ENCODE data around the gene DLG2.

DLG2 gene

DNA sequence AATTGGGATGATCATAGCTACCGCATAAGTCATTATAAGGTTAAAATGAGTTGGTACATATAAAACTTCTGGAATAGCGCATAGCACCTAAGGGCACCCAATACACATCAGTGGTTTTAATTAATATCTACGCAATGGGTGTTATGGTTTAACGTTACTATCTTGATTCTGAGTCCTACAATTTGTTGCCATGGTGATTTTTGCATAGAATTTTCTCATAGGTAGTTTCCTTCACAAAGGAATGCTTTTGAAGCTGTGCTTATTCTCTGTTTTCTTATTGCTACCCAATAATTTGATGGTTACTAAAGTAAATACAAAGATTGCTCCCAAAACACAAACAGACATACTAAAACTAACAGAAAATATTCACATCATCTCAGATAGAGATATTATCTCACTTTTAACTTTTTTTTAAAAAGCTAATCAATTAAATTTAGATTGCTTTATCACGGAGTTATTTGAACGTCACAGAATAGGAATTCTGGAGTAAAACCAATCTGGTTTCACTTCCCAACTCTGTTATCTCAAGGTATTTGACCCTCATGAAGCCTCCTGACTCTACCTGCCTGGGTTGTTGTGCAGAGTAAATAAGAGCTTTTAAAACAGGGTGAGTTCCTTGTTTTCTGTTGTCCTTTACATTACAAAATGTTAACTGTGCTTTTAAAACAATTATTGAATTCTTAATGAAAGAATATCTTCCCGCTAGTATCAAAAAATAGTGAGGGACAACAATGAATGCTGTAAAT, 1705.5 kb downstream of the DLG2 start:
- DNase-seq (ENCODE audit: low read depth), result no peak

DNA sequence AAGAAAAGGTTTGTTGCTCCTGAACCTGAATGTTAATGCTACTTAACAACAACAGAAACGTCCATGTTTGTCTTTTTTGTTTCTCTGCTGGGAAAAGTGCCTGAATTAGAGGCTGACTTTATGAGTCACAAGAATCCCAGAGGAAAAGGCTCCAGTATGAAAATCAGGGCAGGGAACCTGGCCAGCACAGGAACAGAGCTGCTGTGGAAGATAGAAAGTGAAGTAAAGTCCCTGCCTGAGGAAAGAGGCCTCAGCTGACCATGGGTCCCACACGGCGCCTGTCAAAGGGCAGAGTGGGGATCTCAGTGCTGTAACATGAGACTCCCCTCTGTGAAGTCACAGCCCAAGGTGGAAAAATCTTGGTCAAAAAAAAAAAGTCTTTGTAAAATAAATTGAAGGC, 1708.7 kb downstream of the DLG2 start:
- DNase-seq (ENCODE audit: low read depth), result no peak

DNA sequence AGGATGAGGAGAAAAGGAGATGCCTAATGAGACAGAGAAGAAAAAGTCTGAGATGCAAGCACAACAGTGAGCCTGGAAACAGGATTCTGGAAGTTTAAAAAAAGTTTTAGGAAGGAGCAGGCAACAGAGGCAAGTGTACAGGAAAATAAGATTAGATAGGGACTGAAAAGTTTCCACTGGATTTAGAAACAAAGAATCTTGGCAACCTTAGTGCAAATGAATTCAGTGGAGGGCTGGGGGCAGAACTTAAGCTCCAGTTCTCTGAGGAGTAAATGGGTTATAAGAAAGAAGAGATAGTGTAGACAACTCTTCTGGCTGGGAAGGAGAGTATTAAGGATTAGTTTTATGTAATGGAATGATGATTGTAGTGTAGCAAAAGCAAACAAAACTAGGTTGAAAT, 1712.1 kb downstream of the DLG2 start:
- no peak for DNase-seq (ENCODE audit: low read depth)

DNA sequence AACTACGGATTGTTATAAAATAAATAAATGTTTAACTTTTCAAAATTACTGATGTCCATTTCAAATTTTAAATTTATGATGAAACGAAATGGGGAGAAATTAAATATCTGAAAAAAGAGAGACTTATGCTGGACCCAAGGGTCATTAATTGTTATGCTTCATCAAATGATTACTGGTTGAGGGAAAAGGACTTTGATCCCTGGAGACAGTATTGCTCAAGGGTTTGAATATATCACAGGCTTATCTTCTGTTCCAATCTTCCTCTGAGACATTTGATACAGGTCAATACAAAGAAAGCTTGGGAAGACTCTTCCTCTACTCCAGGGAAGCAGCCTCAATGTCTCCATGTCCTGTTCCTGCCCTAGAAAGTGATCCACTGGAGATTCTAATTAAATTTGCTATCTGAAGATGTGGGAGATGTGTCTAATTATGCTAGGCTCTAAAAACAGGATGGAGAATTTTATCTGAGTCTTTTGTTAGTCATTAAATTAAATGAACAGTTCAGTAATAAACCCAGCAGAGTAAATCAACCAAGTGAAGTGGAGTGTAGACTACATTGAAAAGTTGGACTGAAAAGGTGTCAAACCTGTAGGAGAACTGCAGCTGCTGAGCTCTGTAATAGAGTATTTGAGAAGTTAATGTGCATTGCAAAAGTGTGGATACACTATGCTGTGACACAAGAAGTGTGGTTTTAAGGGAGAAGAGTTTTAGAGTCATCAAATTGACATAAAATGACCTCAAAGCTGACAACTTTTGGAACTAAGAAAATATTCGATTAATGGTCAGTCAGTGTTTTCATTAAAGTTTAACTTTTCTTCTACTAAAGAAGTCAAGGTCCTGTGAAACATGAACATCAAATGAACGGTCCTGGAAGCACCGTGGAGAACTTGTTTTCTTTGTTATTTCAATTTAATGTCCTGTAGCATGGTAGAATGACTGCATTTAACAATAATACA, 1717.3 kb downstream of the DLG2 start:
- no peak for DNase-seq (ENCODE audit: low read depth)

DNA sequence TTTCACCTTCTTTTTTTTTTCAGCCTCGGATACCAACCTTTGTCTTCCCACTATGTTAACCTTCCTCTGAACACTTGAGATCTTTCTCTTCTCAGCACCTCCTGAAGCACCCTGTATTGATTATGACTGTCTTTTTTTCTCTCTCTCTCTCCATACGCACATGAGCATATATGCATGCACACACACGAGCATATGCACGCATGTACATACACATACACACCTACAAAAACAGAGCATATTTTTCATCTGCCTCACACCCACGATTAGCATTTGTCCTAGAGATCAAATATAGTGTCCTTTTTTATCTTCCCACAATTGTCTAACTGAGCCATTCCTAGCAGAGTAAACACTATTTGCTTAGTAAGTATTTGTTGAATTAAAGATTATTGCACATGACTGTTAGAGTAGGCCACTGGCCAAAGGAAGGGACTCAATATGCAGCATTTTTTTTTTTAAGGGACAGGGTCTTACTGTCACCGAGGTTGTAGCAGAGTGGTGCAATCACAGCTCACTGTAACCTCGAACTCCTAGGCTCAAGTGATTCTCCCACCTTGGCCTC, 1718.8 kb downstream of the DLG2 start:
- no peak for DNase-seq (ENCODE audit: low read depth)

DNA sequence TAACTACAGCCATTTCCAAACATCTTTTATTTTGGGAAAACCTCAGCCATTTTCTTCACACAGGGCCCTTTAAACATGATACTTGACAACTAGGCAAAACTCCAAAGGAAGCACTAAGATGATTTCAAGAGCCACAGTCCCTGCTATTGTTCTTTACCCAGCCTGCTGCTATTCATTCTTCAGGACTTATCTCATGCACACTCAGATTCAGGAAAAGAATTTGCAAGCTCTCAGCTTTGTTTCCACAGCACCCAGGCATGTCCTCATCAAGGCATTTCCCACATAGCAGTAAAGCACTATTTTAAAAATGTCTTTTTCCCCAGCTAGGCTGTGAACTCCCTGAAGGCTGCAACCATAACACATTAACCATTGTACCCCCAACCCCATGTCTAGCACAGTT, 1731.6 kb downstream of the DLG2 start:
- DNase-seq (ENCODE audit: low read depth), result no peak

DNA sequence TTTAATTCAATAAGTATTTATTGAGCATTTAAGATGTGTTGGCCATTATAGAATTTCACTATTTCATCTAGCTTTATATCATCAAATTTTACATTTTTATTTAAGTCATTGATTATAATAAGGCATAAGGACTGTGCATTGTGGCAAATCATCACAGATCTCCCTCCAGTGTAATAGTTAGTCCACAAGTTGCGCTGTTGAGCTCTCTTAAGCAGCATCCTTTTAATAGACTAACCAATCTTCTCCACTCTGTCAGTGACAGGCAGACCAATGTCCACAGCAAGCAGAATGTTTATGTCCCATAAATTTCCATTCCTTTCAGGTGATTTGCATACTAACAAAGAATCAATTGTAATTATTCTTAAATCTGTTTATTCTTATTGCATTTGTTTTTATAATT, 1745.7 kb downstream of the DLG2 start:
- DNase-seq (ENCODE audit: low read depth), result no peak

DNA sequence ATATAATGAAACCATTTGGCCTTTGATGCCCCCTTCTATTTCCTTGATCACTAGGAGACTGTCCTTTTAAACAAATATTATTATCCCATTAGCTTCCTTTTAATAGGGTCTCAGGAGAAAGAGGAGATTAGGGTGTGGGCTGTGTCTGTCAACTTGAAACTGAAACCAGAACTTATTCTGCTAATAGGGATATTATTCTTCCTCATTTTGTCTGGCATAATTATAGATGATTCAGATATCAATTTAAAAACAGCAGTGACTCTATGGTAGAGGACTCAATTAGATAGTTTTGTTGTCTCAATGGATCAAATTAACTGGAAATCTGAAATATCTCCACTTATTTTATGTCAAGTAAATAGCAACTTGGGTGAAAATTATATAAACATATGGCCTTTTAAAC, 1756.1 kb downstream of the DLG2 start:
- DNase-seq (ENCODE audit: low read depth), result no peak

DNA sequence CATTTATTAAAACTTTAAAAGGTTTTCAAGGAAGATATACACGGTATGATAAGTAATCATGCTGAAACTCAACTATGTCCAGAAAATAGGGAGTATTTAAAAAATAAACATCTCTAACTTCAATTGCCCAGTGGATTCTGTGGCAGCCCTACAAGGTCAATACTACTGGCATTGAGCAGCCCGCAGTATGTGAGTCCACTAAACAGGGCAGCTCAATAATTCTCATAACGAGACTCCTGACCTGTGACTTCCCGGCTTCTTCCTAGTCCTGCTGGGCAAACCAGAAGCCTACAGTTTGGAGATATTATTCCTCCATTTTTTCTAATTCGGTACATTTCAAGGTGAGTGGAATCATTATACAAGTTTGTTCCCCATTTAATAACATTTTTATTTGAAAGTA, 1760.5 kb downstream of the DLG2 start:
- DNase-seq (ENCODE audit: low read depth), result no peak

DNA sequence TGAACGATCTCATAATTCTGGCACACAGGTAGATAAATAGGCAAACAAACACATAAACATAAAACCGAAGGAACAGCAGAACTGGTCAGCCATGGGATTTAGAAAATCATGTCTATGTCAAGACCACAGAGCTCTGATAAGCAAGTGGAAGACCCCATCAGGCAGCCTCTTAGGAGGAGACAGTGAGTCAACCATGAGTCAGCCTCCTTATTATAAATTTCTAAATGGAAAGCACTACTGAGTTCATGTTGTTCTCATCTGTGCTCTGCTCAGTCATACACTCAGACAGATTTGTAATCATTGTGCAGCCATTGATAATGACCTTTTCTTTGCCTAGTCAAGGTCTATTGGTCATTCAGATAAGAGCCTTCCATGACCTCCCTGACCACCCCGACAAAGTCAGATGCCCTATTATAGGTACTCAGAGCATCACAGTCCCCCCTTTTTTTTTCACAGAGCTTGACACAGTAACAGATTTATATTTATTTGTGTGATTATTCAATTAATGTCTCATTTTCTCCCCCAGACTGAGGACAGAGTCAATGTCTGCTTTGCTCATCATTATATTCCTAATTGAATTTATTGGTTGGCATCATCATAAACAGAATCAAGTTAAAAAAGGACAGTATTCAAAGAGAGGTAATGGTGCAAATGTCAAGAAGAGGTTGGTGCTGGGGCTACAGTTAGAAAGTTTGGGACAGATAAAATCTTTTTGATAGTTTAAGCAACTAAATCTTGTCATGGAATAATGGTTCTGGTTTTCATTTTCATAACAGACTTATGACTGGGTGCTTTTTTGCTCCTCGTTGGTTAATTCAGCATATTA, 1761.3 kb downstream of the DLG2 start:
- no peak for DNase-seq (ENCODE audit: low read depth)

DNA sequence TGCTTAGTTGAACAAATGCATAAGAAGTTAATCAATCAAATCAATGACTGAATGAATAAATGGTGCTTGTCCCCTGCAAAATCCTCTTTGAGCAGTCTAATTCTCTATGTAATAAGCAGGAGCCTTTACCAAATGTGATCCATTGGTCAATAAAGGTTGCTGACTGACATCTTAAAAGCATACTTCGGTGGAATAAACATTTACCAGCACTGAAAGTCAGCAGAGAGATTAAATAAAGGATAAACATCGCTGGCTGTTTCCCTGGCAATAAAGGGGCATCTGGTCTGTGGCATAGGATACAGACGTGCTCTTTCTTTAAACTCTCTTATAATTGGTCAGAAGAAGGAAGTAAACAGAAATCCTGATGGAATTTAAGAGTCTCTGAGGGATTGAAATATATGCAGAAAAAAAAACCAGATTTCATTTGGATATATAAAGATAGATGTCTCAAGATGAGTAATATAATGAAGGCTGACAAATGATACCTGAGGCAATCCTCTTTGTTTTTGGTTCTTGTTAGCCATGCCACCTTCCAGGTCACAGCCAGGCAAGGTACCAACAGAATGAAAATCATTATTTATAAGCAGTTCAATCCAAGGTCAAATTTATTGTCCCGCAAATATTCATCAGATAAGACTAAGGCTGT, 1762.6 kb downstream of the DLG2 start:
- no peak for DNase-seq (ENCODE audit: low read depth)

DNA sequence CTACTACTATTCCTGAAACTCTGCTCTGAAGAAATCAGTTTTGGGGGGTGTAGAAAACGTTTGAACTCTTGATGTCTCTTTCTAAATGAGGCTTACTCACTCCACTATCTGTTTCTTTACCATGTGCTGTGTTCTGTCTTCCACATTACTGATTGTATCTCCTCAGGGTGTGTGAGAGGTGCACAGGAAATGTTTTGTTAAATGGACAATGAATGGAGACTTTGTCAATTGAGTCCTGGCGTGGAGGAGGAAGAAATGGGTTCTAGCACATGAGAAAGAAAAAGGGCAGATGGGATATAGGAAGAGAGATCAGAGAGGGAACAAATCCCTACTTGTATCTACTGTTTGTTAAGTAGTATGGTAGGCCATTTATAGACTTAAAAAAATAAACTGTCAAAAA, 1763.9 kb downstream of the DLG2 start:
- no peak for DNase-seq (ENCODE audit: low read depth)

DNA sequence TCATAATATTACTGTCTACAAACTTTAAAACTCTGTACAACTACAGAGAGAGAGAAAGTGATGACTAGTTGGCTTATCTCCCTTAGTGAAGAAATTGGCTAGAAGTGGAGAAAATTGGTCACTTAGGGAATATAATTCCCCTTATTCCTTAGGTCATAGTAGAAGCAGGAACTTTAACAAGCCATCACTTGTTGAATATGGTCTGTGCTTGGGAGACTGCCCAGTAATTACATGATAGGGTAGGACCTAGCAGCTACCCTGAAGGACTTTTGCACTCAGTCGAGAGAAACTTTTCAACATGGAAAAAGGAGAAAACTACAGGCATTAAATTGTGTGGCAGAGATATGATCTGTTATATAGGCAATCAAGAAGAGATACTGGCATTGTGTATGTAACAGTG, 1764.5 kb downstream of the DLG2 start:
- no peak for DNase-seq (ENCODE audit: low read depth)

DNA sequence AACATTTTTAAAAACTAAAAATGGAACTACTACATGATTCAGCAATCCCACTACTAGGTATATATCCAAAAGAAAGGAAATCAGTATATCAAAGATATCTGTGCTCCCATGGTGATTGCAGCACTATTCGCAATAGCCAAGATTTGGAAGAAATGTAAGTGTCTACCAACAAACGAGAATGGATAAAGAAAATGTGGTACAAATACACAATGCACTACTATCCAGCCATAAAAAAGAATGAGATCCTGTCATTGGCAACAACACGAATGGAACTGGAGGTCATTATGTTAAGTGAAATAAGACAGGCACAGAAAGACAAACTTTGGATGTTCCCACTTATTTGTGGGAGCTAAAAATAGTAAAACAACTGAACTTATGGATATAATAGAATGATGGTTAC, 1765.1 kb downstream of the DLG2 start:
- DNase-seq (ENCODE audit: low read depth), result no peak

DNA sequence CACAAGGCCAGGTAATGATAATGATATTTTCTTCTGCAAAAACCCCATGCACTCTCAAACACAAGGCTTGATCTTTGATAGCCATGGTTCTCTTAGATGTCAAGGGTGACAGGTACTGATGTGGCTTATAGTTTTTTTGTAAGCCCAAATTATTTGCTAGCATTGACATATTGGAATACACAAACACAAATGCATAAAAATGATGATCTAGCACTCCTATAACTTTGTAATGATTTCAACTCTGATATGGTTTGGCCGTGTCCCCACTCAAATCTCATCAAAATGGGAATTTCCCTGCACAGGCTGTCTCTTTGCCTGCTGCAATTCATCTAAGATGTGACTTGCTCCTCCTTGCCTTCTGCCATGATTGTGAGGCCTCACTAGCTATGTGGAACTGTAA, 1768.5 kb downstream of the DLG2 start:
- no peak for DNase-seq (ENCODE audit: low read depth)

DNA sequence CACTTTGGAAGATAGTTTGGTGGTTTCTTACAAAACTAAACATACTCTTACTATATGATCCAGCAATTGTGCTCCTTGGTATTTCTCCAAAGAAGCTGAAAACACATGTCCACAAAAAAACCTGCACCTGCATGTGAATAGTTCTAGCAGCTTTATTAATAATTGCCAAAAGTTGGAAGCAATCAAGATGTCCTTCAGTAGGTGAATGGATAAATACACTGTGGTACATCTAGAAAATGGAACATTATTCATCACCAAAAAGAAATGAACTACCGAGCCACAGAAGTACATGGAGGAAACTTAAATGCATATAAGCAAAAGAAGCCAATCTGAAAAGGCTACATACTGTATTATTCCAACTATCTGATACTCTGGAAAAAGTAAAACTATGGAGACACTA, 1771.9 kb downstream of the DLG2 start:
- no peak for DNase-seq (ENCODE audit: low read depth)

DNA sequence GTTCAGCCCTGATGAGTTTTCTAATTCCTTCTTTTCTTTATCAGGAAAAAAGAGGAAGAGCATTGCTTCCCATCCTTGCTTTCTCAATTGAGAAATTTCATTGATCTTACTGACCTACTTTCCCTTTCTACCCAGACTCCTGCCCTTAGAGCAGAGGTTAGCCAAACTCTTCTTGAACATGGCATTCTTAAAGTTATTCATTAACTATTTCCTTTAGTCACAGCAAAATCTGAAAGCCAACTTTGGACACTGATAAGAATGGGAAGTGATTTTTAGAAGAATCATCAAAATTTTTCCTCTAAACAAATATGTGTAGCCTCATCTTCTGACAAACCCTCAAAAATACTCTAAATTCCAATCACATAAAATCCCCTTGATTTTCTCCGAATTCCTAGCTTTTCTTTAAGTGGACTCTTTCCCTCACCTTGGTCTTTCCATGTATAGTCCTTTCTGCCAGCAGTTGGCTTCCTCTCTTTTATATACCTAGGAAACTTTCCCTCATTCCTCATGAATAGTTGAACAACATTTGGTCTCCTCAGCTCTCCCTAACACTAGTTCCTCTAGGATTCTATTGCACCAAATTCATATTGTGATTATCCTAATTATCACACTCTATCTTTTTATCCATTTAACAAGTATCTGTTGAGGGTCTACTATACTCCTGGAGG, 1774.2 kb downstream of the DLG2 start:
- DNase-seq (ENCODE audit: low read depth), result no peak

DNA sequence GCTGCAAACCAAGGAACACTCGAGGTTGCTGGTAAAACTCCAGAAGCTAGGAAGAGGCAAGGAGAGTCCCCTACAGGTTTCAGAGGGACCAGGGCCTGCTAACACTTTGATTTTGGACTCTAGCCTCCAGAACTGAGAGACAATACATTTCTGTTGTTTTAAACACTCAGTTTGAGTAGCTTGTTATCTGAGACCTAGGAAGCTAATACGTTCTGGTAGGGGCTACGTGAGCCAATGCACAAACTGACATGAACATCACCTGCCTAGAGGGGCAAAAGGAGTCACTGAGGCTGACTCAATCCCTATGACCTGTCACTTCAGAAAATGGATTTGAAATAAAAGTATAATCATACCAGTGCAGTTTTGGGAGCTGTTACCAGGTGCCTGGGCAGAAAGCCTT, 1775.1 kb downstream of the DLG2 start:
- DNase-seq (ENCODE audit: low read depth), result no peak

DNA sequence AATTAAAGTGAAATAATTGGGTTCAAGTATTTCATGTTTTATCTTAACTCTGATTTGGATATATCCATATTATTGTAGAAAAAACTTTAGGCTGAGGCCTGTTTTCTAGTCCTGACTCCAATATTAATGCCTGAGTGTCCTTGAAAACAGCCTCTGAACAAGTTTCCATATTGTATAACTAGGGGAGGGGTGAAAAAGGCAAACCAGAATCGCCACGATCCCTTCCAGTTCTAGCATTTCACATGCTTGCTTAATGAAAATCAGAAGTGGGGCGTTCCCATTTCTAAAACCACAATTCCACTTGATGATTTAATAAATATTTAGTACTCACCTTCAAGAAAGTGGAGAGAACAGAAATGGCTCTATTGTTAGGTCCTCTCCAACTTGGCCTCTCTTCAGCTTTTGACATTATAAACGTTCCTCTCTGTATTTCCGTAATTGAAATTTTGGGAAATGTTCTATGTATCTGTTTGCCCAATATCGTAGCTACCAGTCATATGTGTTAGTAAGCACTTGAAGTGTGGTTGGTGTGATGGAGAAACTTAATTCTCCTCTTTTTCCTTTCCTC, 1779.6 kb downstream of the DLG2 start:
- DNase-seq (ENCODE audit: low read depth), result no peak

DNA sequence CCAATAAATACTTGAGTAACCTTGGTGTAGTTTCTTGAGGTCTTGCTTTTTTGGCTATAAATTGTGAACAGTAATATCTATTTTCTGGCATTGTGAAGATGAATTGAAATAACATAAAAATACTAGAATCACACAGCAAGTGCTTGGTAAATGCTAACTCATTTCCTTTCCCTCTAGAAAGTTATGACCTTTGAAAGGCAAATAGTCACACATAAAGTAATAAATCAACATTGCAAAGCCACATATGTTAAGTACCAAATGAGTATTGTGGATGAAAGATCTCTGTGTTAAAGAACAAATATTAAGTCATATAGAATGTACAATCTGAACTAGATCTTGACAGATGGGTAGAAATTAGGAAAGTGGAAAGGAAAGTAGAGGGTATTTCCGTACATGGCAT, 1781.3 kb downstream of the DLG2 start:
- DNase-seq (ENCODE audit: low read depth), result no peak

DNA sequence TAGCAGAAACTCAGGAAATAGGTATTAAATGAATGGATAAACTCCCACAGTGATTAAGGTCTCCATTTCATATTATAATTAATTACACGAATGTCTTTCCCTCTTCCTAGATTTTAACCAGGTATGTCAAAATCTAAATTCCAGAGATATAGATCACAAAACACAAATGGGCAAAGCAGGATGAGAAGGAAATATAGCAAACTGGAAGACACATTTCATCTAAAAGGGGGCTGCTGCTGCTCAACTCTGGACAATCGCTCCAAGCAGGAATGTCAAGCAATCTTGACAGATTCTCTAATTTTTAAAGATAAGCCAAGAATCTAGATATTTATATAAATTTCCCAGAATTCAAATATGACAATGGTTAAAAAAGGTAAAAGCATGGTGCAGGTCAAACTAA, 1786.8 kb downstream of the DLG2 start:
- DNase-seq (ENCODE audit: low read depth), result no peak

Measured in activated T-helper 1 cell treated with Interleukin-2 at 50 U/mL for 16 hours (primary cell).